DND-41 (cell line): ENCODE results near the gene MYLK.

ENCODE experiments used
- EZH2 ChIP-seq: IDR thresholded peaks from 3 replicates; pipeline ENCODE4 v1.6.1; 2012; ENCODE audit warnings: borderline replicate concordance, low read depth, mild to moderate bottlenecking, moderate library complexity, low read length, inconsistent platforms; ENCODE audit not compliant: severe bottlenecking
- TF ChIP-seq, protein P1 (sequence below): IDR thresholded peaks from 2 replicates; pipeline ENCODE4 v1.5.1; 2012; ENCODE audit warnings: borderline replicate concordance, low read length, moderate library complexity, mild to moderate bottlenecking; ENCODE audit not compliant: poor library complexity, severe bottlenecking; ENCODE audit errors: extremely low read depth

- no peak for TF ChIP-seq EZH2
- TF ChIP-seq, protein P1, sequence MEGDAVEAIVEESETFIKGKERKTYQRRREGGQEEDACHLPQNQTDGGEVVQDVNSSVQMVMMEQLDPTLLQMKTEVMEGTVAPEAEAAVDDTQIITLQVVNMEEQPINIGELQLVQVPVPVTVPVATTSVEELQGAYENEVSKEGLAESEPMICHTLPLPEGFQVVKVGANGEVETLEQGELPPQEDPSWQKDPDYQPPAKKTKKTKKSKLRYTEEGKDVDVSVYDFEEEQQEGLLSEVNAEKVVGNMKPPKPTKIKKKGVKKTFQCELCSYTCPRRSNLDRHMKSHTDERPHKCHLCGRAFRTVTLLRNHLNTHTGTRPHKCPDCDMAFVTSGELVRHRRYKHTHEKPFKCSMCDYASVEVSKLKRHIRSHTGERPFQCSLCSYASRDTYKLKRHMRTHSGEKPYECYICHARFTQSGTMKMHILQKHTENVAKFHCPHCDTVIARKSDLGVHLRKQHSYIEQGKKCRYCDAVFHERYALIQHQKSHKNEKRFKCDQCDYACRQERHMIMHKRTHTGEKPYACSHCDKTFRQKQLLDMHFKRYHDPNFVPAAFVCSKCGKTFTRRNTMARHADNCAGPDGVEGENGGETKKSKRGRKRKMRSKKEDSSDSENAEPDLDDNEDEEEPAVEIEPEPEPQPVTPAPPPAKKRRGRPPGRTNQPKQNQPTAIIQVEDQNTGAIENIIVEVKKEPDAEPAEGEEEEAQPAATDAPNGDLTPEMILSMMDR: no peak
Observed at GRCh38 chr3:123762805-123763204, 121.3 kb downstream of the MYLK start.
